Measurements from ENCODE around the gene ABCA2.

The ABCA2 gene

GRCh38 chr9:136958898-136959850 lies 68.9 kb downstream of the ABCA2 start:
- DNase-seq, result no peak

- no peak for DNase-seq
These were observed 69.6 kb downstream of the ABCA2 start for GRCh38 chr9:136958473-136958872.

GRCh38 chr9:136957901-136958300 lies 70.1 kb downstream of the ABCA2 start:
- no peak for DNase-seq

GRCh38 chr9:136957461-136957860 lies 70.6 kb downstream of the ABCA2 start:
- DNase-seq, result no peak

All from activated effector memory CD4-positive, alpha-beta T cell treated with anti-CD3 and anti-CD28 coated beads, Interleukin-2, amount 50 U/mL, for 16 hours (primary cell).